GM12874 (cell line): Measurements from ENCODE around the gene GID8.

ENCODE experiments used
- TF ChIP-seq, protein P1 (sequence below): IDR thresholded peaks from 2 replicates; pipeline ENCODE4 v1.5.1; 2011; ENCODE audit warnings: low read depth, mild to moderate bottlenecking, control low read depth, low read length, moderate library complexity; ENCODE audit not compliant: insufficient read depth

GID8 gene

DNA sequence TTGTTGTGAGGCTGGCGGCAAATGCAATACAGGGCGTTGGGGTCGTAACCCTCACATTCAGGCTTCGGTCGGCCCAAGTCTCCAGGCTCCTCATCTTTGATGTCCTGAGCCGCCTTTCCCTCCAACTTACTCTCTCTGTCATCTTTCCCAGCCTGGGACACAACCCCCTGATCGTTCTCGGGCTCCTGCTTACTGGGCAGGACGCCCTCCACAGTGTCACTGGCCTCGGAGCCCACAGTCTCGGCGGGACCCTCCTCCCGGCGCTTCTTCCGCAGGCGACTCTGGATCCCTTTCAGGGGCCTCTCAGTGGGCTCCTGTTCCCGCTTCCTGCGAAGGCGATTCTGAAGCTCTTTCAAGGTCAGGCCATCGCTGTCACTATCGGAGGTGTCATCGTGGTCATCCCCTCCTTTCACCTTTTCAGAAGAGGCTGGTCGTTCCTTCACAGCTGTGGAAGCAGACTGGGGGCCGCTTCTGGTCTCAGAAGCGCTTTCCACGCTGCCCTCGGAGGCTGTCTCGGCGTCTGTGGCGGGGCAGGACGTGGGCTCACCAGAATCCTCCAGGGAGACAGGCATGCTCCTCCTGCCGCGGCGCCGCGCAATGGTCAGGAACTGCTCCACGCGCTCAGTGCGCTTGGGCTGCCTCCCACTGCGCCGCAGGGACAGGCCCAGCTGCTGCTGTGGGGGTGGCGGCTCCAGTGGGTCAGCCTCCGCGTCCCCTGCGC, 27.0 kb upstream of the GID8 start:
- TF ChIP-seq, protein P1, sequence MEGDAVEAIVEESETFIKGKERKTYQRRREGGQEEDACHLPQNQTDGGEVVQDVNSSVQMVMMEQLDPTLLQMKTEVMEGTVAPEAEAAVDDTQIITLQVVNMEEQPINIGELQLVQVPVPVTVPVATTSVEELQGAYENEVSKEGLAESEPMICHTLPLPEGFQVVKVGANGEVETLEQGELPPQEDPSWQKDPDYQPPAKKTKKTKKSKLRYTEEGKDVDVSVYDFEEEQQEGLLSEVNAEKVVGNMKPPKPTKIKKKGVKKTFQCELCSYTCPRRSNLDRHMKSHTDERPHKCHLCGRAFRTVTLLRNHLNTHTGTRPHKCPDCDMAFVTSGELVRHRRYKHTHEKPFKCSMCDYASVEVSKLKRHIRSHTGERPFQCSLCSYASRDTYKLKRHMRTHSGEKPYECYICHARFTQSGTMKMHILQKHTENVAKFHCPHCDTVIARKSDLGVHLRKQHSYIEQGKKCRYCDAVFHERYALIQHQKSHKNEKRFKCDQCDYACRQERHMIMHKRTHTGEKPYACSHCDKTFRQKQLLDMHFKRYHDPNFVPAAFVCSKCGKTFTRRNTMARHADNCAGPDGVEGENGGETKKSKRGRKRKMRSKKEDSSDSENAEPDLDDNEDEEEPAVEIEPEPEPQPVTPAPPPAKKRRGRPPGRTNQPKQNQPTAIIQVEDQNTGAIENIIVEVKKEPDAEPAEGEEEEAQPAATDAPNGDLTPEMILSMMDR: no peak

GRCh38 chr20:62911701-62912280, 26.2 kb upstream of the GID8 start:
- TF ChIP-seq, protein P1: no peak

DNA sequence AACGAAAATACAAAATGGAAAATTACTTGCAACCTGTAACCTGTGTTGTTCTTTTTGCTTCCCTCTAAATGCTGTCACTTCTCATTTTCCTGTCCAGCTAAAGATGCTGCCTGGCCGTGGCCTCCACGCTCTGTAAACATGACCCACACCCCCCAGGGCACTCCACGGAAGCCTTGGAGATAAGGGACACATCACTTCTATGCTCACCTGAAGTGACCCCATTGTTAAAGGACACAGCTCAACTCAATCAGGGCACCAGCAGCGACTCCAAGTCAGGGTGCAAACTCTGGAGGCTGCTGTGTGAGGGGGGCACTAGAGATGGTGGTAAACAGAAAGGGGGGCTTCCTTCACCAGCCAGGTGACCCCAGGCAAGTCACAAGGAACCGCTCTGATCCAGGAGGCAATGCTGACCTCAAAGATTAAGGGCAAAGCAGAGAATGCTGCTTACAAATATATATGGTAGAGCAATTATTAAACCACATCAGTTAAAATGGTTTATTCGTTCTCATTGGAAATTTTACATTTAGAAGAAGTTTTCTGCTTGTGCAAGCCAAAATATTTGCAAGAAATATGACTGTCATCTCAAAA, 24.8 kb upstream of the GID8 start:
- TF ChIP-seq, protein P1: no peak

- TF ChIP-seq, protein P1: no peak
Observed at GRCh38 chr20:62914436-62914835, 23.5 kb upstream of the GID8 start.

DNA sequence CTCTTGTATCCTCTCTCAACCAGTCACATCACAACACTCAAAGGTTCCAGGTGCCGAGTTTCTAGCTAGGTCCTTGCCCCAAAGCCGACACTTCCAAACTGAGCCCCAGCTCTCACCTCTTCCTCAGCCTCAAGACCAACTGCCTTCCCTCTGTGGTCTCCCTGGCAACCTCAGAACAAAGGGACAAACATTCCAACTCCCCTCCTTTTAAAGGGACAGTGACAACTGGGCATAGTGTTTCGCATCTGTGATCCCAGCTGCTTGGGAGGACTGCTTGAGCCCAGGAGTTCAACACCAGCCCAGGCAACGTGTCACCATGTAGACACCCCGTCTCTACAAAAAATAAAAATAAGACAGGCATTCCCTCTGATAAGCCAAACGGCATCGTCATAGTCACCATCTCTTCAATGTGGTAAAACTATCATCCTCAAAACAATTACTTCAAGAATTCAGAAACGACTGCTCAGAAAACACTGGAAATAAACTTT, 22.9 kb upstream of the GID8 start:
- TF ChIP-seq, protein P1: no peak

DNA sequence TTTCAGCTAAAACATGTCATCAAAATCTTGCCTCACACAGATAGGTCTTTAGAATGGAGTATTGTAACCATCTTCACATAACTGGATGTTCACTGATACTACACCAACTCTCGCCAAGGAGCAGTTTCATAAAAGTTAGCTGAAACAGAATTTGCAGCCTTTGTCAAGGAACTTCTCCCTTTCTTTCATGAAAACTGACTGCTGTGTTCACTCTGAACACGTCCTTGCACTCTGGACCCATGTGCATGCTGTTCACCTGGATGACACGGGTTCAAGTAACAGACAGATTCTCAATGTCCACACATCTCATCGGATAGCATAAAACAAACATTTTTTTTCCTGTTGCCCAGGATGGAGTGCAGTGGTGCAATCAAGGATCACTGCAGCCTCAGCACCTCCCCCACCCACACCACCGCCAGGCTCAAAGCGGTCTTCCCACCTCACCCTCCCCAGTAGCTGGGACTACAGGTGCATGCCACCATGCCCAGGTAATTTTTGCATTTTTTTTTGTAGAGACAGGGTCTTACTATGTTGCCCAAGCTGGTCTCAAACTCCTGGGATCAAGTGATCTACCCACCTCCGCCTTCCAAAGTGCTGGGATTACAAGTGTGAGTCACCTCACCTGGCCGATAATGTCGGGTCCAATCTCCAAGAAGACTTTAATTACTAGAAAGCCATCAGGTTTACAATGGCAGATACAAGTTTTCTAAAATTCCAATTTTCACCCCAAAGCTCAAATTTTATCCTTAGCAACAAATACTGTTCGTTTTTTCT, 21.1 kb upstream of the GID8 start:
- TF ChIP-seq, protein P1: no peak

DNA sequence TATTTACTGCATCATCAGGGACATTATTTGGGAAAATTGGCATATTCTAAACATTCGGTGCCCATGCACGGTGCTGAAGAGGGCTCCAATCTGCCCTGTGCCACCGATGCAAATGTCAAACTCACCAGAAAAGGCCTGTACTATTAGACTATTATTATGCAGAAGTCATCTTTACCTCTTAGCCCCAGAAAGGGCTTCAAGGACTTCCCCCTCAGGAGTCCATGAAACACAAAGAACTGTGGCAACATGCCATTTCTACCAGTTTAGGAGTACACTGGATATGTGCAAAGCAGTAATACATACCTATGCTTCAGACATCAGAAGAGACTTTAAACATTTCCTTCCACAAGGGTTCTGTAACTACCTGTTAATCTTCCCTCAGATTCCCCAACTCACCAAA, 20.2 kb upstream of the GID8 start:
- TF ChIP-seq, protein P1: no peak
